ENCODE results near the gene CHRM5.

CHRM5 gene

GRCh38 chr15:33968224-33968623, at the start of gene CHRM5:
TSS of gene CHRM5 (plus strand) at chr15:33968497. CDS start at chr15:34062718, 94,221 bp downstream.
- DNase-seq (ENCODE audit: low read depth in 3 of 3) = no peak

GRCh38 chr15:33923446-33923845, 44.9 kb upstream of the CHRM5 start:
- DNase-seq (ENCODE audit: low read depth in 3 of 3) = no peak

- DNase-seq (ENCODE audit: low read depth in 3 of 3) = no peak
These were observed 42.0 kb upstream of the CHRM5 start for GRCh38 chr15:33926260-33926659.

GRCh38 chr15:33932734-33933133, 35.6 kb upstream of the CHRM5 start:
- no peak for DNase-seq (ENCODE audit: low read depth in 3 of 3)

GRCh38 chr15:33934396-33934795, 33.9 kb upstream of the CHRM5 start:
- no peak for DNase-seq (ENCODE audit: low read depth in 3 of 3)

GRCh38 chr15:33934921-33935320, 33.4 kb upstream of the CHRM5 start:
- no peak for DNase-seq (ENCODE audit: low read depth in 3 of 3)

- no peak for DNase-seq (ENCODE audit: low read depth in 3 of 3)
These were observed 26.8 kb upstream of the CHRM5 start for GRCh38 chr15:33941279-33942063.

GRCh38 chr15:33946152-33946551, 22.1 kb upstream of the CHRM5 start:
- no peak for DNase-seq (ENCODE audit: low read depth in 3 of 3)

GRCh38 chr15:33955945-33956344, 12.4 kb upstream of the CHRM5 start:
- no peak for DNase-seq (ENCODE audit: low read depth in 3 of 3)

GRCh38 chr15:33956397-33956796, 11.9 kb upstream of the CHRM5 start:
- no peak for DNase-seq (ENCODE audit: low read depth in 3 of 3)

GRCh38 chr15:33959844-33960548, 8.3 kb upstream of the CHRM5 start:
- DNase-seq (ENCODE audit: low read depth in 3 of 3) = no peak

- no peak for DNase-seq (ENCODE audit: low read depth in 3 of 3)
These were observed 7.8 kb upstream of the CHRM5 start for GRCh38 chr15:33960549-33960935.

- DNase-seq (ENCODE audit: low read depth in 3 of 3) = no peak
These were observed 4.2 kb upstream of the CHRM5 start for GRCh38 chr15:33963831-33964664.

- no peak for DNase-seq (ENCODE audit: low read depth in 3 of 3)
These were observed 3.6 kb upstream of the CHRM5 start for GRCh38 chr15:33964665-33965040.

GRCh38 chr15:33968821-33969220, 524 bp downstream of the CHRM5 start:
- DNase-seq (ENCODE audit: low read depth in 3 of 3) = no peak

GRCh38 chr15:33971811-33972210, 3.5 kb downstream of the CHRM5 start:
- DNase-seq (ENCODE audit: low read depth in 3 of 3) = no peak

GRCh38 chr15:33975022-33975565, 6.8 kb downstream of the CHRM5 start:
- DNase-seq (ENCODE audit: low read depth in 3 of 3) = no peak

GRCh38 chr15:33980159-33980558, 11.9 kb downstream of the CHRM5 start:
- DNase-seq (ENCODE audit: low read depth in 3 of 3) = no peak

GRCh38 chr15:33982516-33982915, 14.2 kb downstream of the CHRM5 start:
- DNase-seq (ENCODE audit: low read depth in 3 of 3) = no peak

GRCh38 chr15:33985287-33985686, 17.0 kb downstream of the CHRM5 start:
- DNase-seq (ENCODE audit: low read depth in 3 of 3) = no peak

GRCh38 chr15:33985751-33986150, 17.5 kb downstream of the CHRM5 start:
- DNase-seq (ENCODE audit: low read depth in 3 of 3) = no peak

GRCh38 chr15:33987444-33987843, 19.1 kb downstream of the CHRM5 start:
- DNase-seq (ENCODE audit: low read depth in 3 of 3) = no peak

Measured in stimulated activated CD4-positive, alpha-beta T cell treated with anti-CD3 and anti-CD28 coated beads, TNF-alpha, amount 100 ng/mL, for 4 hours (primary cell).